Measurements from ENCODE around the gene RBMS1. TPM values are rescaled to one million over a fixed set of nuclear protein-coding genes. Genes with fewer than 3 reads are reported as not detected.

Gene RBMS1
- total RNA-seq, 1 donor from 2014 or later, result 93.3 TPM

DNA sequence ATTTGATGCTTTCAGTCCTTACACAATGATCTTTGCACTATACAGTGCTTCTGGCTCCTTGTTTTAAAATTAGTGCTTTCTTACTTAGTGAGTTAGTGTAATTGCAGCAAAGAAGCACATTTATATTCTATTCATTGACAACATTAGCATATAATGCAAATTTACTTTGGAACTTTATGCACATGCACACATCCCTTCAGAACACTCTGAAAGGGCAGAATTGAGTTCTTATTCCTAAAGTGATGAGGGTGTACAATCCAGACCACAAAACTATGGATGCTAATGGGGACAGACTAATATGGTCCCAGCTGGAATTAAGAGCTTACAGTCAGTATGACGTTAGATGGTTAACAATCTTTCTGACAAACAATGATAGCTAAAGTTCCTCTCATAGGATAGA lies 127.1 kb downstream of the RBMS1 start:
- H3K27ac ChIP-seq, result no peak overlapping the region

DNA sequence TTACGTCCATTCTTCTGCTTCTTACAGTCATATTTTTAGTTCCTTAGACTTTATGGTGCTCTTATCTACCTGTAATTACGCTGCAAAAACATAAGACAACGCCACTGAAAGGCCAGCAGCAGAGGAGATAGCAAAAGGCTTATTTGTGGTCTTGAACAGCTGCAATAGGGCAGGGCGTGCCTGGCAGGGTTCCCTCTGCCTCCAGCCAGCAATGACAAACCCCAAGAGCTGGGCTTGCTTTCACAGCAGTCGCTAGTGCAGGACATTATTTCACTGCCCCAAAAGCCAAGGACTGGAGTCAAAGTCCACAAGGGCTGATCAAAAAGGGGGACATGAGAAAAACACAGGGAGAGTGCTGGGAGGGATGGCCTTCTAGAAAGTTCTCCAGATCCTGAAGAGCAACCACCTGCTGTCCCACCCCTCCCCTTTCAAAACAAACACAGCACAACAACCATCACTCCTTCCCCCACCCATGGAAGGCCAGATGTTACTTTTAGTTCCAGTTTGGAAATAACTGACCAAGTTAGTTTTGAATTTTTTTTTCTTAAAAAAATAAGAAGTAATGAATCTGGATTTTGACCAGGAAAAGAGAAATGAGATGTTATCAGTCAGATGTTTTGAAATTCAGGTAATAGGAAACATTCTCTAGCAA lies 127.8 kb downstream of the RBMS1 start:
- Histone ChIP-seq H3K4me3 (no peak overlapping the region), H3K27ac (no peak overlapping the region), H3K36me3 (peaks cover 0 to 8% of the 10 kb centered on the region in 2 donors), H3K27me3 (no peaks in the 10 kb centered on the region), H3K4me1 (peaks cover 79% of the 10 kb centered on the region), H3K9me3 (no peaks in the 10 kb centered on the region)
- intact Hi-C loops (cut with DNase I), result no loop called here
- no peak for TF ChIP-seq POLR2AphosphoS5 (IDR thresholded peaks at IDR 0.05; ENCODE audit: insufficient read depth in 1 of 2, low read depth in 1 of 2)
- no peak for TF ChIP-seq POLR2A (IDR thresholded peaks at IDR 0.05)
- TF ChIP-seq, protein P1, sequence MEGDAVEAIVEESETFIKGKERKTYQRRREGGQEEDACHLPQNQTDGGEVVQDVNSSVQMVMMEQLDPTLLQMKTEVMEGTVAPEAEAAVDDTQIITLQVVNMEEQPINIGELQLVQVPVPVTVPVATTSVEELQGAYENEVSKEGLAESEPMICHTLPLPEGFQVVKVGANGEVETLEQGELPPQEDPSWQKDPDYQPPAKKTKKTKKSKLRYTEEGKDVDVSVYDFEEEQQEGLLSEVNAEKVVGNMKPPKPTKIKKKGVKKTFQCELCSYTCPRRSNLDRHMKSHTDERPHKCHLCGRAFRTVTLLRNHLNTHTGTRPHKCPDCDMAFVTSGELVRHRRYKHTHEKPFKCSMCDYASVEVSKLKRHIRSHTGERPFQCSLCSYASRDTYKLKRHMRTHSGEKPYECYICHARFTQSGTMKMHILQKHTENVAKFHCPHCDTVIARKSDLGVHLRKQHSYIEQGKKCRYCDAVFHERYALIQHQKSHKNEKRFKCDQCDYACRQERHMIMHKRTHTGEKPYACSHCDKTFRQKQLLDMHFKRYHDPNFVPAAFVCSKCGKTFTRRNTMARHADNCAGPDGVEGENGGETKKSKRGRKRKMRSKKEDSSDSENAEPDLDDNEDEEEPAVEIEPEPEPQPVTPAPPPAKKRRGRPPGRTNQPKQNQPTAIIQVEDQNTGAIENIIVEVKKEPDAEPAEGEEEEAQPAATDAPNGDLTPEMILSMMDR (IDR thresholded peaks at IDR 0.05), result no peak
- DNase-seq (ENCODE audit: extremely low spot score in 2 of 2), result no peak

More for the DNA sequence above, 127.1 kb downstream of the RBMS1 start:
- no peak overlapping the region for H3K4me3 ChIP-seq
- no peak for TF ChIP-seq POLR2AphosphoS5 (IDR thresholded peaks at IDR 0.05; ENCODE audit: insufficient read depth in 1 of 2, low read depth in 1 of 2)
- no peak for TF ChIP-seq POLR2A (IDR thresholded peaks at IDR 0.05)
- TF ChIP-seq, protein P1 (IDR thresholded peaks at IDR 0.05), result no peak
- intact Hi-C loops (cut with DNase I), result no loop called here
- no peak for DNase-seq (ENCODE audit: extremely low spot score in 2 of 2)
- H3K27me3 ChIP-seq, result no peaks in the 10 kb centered on the region
- no peaks in the 10 kb centered on the region for H3K9me3 ChIP-seq
- H3K4me1 ChIP-seq, result peaks cover 85% of the 10 kb centered on the region
- peaks cover 0 to 8% of the 10 kb centered on the region in 2 donors for H3K36me3 ChIP-seq

DNA sequence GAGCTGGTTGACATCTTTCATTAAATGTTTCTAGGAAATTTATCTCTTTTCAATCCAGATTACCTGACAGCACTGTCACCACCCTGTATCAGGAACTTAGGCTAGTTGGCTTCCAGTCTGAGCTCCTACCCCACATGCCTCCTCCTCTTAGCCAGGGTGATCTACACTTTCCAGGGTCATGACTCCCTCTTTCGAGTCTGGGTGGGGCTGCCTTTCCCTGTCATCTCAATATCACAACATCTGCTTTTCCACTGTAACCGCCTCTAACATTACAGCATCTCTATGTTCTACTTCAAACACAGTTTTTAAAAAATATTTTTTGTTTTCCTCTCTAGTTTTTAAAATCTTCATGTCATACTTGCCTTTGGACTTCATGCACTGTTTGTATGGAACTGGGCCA lies 129.2 kb downstream of the RBMS1 start:
- H3K27me3 ChIP-seq, result no peaks in the 10 kb centered on the region
- intact Hi-C loops (cut with DNase I), result no loop called here
- DNase-seq (ENCODE audit: extremely low spot score in 2 of 2), result no peak
- peaks cover 64% of the 10 kb centered on the region for H3K4me1 ChIP-seq
- H3K27ac ChIP-seq, result peak overlapping the region; percentile 5
- no peaks in the 10 kb centered on the region for H3K9me3 ChIP-seq
- TF ChIP-seq POLR2AphosphoS5 (IDR thresholded peaks at IDR 0.05; ENCODE audit: insufficient read depth in 1 of 2, low read depth in 1 of 2) (no peak), POLR2A (IDR thresholded peaks at IDR 0.05) (no peak)
- TF ChIP-seq, protein P1 (IDR thresholded peaks at IDR 0.05), result no peak
- peaks cover 0 to 8% of the 10 kb centered on the region in 2 donors for H3K36me3 ChIP-seq
- H3K4me3 ChIP-seq, result no peak overlapping the region

DNA sequence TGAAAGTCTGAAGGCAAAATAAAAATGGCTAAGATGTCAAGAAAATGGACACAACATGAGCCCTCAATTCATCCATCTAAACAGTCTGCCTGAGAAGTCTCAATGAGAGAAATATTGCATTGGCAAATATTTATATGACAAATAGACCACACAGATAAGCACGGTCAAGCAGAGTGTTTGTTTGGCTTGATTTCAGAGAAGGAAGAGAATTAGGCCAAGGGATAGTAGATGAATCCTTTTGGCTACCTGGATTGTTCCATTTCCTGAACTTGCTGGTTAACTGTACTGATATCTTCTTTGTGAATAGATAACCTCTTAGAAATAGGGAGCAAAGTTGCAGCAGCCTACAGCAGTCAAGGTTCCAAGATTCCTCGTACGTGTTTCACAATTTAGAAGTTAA lies 129.6 kb downstream of the RBMS1 start:
- peaks cover 0 to 8% of the 10 kb centered on the region in 2 donors for H3K36me3 ChIP-seq
- no peak for DNase-seq (ENCODE audit: extremely low spot score in 2 of 2)
- H3K4me1 ChIP-seq, result peaks cover 60% of the 10 kb centered on the region
- no peak overlapping the region for H3K4me3 ChIP-seq
- H3K9me3 ChIP-seq, result no peaks in the 10 kb centered on the region
- TF ChIP-seq POLR2AphosphoS5 (IDR thresholded peaks at IDR 0.05; ENCODE audit: insufficient read depth in 1 of 2, low read depth in 1 of 2) (no peak), POLR2A (IDR thresholded peaks at IDR 0.05) (no peak)
- TF ChIP-seq, protein P1 (IDR thresholded peaks at IDR 0.05), result no peak
- peak overlapping the region; percentile 5 for H3K27ac ChIP-seq
- intact Hi-C loops (cut with DNase I), result no loop called here
- H3K27me3 ChIP-seq, result no peaks in the 10 kb centered on the region

DNA sequence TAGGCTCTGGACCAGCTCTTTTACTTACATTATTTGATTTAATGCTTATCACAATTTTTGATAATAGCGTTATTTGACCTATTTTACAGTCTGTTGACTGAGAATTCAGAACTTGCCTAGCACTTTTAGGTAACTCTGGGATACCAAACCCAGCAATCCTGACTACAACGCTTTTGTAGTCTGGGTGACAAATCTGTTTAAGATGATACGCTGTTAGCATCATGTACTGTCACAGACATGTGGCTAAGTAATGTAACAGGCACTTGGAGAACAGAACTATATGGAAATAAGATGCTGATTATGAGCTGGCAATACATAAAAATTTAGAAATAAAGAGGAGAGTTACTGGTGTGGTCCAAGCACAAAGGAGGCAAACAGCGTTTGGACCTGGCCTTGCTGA lies 130.6 kb downstream of the RBMS1 start:
- Histone ChIP-seq H3K27ac (no peak overlapping the region), H3K36me3 (peaks cover 0 to 8% of the 10 kb centered on the region in 2 donors), H3K4me3 (no peak overlapping the region), H3K4me1 (peaks cover 51% of the 10 kb centered on the region), H3K9me3 (no peaks in the 10 kb centered on the region), H3K27me3 (no peaks in the 10 kb centered on the region)
- intact Hi-C loops (cut with DNase I), result no loop called here
- TF ChIP-seq POLR2AphosphoS5 (IDR thresholded peaks at IDR 0.05; ENCODE audit: insufficient read depth in 1 of 2, low read depth in 1 of 2), result no peak
- TF ChIP-seq, protein P1 (IDR thresholded peaks at IDR 0.05), result no peak
- TF ChIP-seq POLR2A (IDR thresholded peaks at IDR 0.05), result no peak
- DNase-seq (ENCODE audit: extremely low spot score in 2 of 2), result no peak

Data from vagina (tissue), 2 donors.